DMS53 treated with DMSO at 0.1 percent for 48 hours (cell line): ENCODE data around the gene MGAT4B.

Experiments
- DNase-seq: peaks from one replicate; lab custom pipeline; 2025; ENCODE audit not compliant: unreplicated experiment; lab: John Stamatoyannopoulos, UW

Gene MGAT4B

GRCh38 chr5:179773686-179774040, 33.0 kb downstream of the MGAT4B start:
- no peak for DNase-seq

- no peak for DNase-seq
These were observed 34.3 kb downstream of the MGAT4B start for GRCh38 chr5:179772351-179772750.

DNA sequence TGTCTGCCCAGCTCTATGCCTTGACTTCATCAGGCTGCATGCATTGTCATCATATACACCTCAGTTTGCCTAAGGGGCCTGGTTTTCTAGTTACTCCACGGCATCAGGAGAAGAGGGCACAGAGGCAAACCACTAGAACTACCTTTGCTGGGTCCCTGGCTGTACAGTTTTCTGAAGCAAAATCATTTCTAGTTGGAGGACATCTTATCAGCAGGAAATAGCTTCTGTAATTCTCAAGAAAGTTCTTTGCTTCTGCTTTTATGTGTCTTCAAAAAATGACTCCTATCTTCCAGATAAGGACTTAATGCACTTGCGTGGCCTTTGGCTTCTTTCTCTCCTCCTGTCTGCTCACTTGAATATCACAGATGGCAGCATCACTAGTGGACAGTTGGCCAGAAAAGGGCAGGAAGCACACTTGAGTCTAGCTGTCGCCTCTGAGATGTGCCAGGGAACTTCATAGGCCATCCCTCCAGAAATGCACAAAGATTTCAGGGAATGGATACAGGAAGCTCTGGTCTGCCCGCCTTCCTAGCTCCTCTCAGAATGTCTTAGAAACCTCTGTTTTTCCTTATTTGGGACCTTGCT, 35.3 kb downstream of the MGAT4B start:
- DNase-seq: no peak

DNA sequence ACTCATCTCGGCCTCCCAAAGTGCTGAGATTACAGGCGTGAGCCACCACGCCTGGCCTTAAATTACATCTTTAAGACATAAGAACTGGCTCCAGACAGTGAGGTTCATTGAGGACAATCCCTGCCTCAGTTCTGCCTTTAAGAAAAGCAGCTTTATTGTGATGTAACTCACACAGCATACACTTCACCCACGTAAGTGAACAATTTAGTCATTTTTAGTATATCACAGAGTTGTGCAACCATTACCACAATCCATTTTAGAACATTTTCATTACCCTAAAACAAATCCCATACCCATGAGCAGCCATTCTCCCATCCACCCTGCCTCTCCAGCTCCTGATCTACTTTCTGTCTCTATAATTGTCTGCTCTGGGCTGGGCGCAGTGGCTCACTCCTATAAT, 36.9 kb downstream of the MGAT4B start:
- no peak for DNase-seq

GRCh38 chr5:179769271-179769670, 37.4 kb downstream of the MGAT4B start:
- DNase-seq: no peak

DNA sequence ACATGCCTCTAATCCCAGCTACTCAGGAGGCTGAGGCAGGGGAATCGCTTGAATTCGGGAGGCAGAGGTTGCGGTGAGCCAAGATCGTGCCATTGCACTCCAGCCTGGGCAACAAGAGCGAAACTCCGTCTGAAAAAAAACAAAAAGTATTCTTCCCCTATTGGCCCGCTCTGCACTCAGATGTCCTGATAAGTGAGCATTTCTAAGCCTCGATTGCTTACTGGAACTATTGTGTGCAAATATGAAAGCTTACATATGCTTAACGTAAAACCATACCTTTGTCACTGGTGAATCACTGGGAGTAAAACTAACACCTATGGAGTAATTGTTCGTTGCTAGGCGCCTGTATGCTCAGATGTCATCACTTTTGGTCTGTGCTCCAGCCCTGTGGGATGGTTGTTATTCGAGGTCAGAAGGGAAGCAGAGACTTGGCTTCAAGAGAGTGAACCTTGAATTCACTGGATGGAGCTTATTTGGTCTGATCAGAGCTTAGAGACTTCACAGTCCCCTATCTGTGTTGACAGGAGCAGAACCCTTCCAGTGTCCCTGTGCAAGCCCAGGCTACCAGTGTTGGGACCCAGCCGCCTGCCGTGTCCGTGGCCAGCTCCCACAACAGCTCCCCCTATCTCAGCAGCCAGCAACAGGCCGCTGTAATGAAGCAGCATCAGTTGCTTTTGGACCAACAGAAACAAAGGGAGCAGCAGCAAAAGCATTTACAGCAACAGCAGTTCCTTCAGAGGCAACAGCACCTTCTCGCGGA, 38.2 kb downstream of the MGAT4B start:
- no peak for DNase-seq

- no peak for DNase-seq
These were observed 39.1 kb downstream of the MGAT4B start for GRCh38 chr5:179767496-179768100.

DNA sequence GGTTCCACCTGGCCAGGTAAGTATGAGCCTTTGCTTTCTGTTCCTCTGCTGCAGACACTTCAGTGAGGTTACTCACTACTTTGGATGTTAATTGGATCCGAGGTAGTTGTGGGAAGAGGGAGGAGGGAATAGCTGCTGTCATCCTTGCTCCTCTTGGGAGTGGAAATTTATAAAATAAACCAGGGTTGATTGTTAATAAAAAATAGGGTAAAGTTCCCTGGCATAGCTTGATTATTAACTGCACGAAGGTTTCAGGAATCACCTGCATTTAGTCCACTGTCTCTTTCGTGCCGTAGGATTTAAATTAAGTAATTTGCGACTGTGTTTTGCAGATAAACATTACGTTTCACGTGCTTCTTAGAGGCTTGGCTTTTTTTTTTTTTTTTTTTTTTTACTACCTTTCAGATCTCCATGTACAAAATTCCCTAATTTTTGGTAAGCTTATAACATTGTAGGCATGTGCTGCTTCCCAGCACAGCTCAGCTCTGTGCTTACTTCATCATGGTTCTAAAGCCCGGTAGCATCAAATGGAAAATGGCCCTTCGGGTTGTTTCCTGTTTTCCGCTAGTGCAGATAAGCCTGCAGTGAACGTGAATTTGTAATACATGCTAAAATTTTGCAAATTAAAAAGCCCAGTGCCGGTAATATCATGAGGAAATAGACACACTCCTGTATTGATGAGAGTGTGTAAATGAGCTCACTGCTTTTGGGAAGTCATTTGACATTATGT, 39.8 kb downstream of the MGAT4B start:
- DNase-seq: no peak

DNA sequence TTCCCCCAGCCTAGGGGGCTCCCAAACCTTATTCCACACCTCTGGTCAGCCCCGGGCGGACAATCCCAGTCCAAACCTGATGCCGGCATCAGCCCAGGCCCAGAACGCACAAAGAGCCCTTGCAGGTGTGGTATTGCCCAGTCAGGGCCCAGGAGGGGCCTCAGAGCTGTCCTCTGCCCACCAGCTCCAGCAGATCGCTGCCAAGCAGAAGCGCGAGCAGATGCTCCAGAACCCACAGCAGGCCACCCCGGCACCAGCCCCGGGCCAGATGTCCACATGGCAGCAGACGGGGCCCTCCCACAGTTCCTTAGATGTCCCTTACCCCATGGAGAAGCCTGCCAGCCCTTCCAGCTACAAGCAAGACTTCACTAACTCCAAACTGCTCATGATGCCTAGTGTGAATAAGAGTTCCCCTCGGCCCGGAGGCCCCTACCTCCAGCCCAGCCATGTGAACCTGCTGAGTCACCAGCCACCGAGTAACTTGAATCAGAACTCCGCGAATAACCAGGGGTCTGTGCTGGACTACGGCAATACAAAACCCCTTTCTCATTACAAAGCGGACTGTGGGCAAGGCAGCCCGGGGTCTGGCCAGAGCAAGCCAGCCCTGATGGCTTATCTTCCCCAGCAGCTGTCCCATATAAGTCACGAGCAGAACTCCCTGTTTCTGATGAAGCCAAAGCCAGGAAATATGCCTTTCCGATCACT, 40.5 kb downstream of the MGAT4B start:
- no peak for DNase-seq

- DNase-seq: no peak
These were observed 41.3 kb downstream of the MGAT4B start for GRCh38 chr5:179765400-179765799.

GRCh38 chr5:179764056-179764455, 42.6 kb downstream of the MGAT4B start:
- no peak for DNase-seq

DNA sequence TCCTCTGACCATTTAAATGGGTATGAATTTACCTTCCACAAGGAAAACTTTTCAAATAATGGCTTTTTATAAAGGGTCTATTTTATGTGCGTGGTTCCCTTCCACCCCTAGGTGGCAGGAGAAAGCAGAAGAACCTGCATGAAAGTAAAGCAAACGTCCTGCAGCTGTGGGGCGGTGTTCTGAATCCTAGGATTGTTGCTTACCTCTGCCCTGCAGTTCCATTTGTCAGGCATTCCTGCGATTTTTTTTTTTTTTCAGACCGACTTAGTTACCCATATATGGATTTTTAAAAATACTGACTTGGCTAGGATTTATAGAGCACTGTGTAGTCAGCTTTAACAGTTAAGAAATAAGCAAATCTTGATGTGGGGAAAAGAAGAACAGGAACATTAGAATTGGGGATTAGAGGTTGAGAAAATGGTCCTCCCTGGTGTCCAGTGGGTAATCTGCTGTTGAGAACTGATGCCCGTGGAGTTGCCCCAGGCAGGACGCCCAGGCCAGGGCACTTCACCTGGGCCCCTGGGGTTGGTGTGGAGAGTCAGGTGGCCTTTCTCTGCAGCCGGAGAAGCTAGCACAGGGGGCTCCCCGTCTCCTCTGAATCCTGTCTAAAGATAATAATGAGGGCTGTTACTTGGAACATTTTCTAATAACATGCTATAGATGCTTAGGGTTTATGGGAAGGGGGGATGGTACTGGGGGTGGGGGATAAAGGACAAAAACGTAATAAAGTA, 43.3 kb downstream of the MGAT4B start:
- peak; percentile 72 for DNase-seq

DNA sequence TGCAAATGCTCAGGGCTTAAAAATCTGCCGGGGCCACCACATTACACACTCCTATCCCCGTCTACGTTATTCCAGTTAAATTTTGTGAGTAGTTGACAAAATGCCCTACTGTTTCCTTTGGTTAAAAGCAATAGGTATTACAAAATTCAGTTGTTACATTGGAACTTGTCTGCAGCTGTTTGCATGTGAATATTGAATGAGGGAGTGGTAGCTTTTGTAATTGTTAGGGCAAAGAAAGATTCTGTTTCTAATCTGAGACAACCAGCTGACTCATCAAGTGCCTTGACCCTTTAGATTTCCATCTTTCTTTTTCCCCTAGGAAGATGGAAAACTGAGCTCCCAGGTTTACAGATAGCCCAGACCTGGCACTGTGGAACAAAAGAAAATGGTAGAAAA, 43.9 kb downstream of the MGAT4B start:
- DNase-seq: no peak

DNA sequence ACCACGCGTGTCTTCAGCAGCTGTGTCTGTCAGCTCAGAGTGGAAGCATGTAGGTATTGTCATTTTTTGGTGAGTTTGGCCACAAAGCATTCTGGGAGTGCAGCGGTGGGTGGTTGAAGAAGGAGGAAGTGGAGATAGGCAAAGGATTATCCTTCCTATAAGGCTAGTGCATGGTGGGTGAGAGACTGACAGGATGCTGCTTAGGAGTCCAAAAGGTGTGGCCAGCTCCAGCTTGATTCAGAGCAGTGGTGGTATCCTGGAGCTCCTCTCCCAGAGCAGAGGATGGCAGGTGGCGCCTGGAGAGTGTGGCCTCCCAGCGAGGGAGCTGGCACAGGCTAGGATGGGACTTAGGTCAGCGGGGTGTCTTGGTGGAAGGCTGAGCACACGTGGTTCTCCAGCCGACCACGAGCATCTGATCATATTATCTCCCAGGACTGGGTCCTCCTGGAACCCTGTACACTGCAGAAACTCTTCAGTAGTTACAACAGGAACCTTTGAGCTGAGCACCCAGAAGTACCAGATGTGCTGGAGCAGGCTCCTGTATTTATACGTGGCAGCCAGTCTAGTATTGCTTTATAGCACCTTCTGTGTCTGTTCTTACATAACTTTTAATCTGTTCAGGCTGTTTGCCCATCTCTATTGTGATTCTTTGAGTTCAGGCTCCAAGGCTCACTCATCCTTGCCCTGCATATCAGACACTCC, 44.4 kb downstream of the MGAT4B start:
- DNase-seq: peak; percentile 48

GRCh38 chr5:179759581-179760551, 46.8 kb downstream of the MGAT4B start:
- DNase-seq: peak; percentile 92

- DNase-seq: no peak
These were observed 47.7 kb downstream of the MGAT4B start for GRCh38 chr5:179758955-179759354.

- DNase-seq: no peak
These were observed 51.6 kb downstream of the MGAT4B start for GRCh38 chr5:179755022-179755421.

DNA sequence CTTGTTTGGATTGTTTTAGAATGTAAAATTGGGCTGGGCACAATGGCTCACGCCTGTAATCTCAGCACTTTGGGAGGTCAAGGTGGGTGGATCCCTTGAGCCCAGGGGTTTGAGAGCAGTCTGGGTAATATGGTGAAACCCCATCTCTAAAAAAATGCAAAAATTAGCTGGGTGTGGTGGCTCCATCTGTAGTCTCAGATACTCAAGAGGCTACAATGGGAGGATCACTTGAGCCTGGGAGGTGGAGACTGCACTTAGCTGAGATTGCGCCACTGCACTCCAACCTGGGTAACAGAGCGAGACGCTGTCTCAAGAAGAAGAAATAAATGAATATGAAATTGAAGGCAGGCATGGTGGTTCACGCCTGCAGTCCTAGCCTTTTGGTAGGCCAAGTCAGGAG, 52.7 kb downstream of the MGAT4B start:
- DNase-seq: no peak
